Mesenchymal stem cell (in vitro differentiated cells and primary cell): ENCODE data around the gene BCL6B.
A peak's percentile ranks its signal among the peaks of the same experiment; 100 is the strongest.

ENCODE experiments used
- DNase-seq: peaks from one replicate; pipeline ENCODE4 v3.0.0-alpha.2; 2013
- H2AFZ ChIP-seq: one replicate; pipeline ENCODE4 v1.6.1; 2013; ENCODE audit warnings: low read depth, mild to moderate bottlenecking, control low read depth, inconsistent platforms, low read length, moderate library complexity
- H2AK5ac ChIP-seq: 2 replicates; pipeline ENCODE4 v1.6.1; 2013; ENCODE audit warnings: low read length, moderate library complexity, mild to moderate bottlenecking, inconsistent platforms; ENCODE audit not compliant: severe bottlenecking
- H2BK120ac ChIP-seq: one replicate; pipeline ENCODE4 v1.6.1; 2013; ENCODE audit warnings: low read depth, mild to moderate bottlenecking, inconsistent platforms, low read length, moderate library complexity
- H2BK12ac ChIP-seq, 2 experiments: one replicate each; pipeline ENCODE4 v1.6.1; 2013; ENCODE audit warnings: inconsistent platforms in 2 of 2, low read length in 2 of 2, mild to moderate bottlenecking in 2 of 2, moderate library complexity in 2 of 2, control low read depth in 1 of 2
- H2BK15ac ChIP-seq: one replicate; pipeline ENCODE4 v1.6.1; 2013; ENCODE audit warnings: mild to moderate bottlenecking, low read depth, inconsistent platforms; ENCODE audit not compliant: poor library complexity, severe bottlenecking
- H2BK5ac ChIP-seq: 2 replicates; pipeline ENCODE4 v1.6.1; 2013; ENCODE audit warnings: low read depth, mild to moderate bottlenecking, low read length, control low read depth, inconsistent platforms; ENCODE audit not compliant: poor library complexity, severe bottlenecking
- H3K14ac ChIP-seq, 2 experiments: one replicate each; pipeline ENCODE4 v1.6.1; 2013; ENCODE audit warnings: inconsistent platforms in 2 of 2, low read length in 2 of 2, control low read depth in 1 of 2, mild to moderate bottlenecking in 1 of 2, moderate library complexity in 1 of 2
- H3K18ac ChIP-seq, 2 experiments: one replicate each; pipeline ENCODE4 v1.6.1; 2013; ENCODE audit warnings: inconsistent platforms in 2 of 2, low read length in 2 of 2, control low read depth in 1 of 2, low read depth in 1 of 2, mild to moderate bottlenecking in 1 of 2
- H3K23ac ChIP-seq, 2 experiments: one replicate each; pipeline ENCODE4 v1.6.1; 2013; ENCODE audit warnings: inconsistent platforms in 2 of 2, low read length in 2 of 2, mild to moderate bottlenecking in 2 of 2, moderate library complexity in 2 of 2, control low read depth in 1 of 2
- H3K27ac ChIP-seq: 2 replicates; pipeline ENCODE4 v1.5.1; 2013; ENCODE audit warnings: mild to moderate bottlenecking, moderate library complexity, low read length, control low read depth, inconsistent platforms; ENCODE audit not compliant: poor library complexity, severe bottlenecking
- H3K27me3 ChIP-seq, 2 experiments: 2 replicates each; pipeline versions ENCODE4 v1.6.1 to v1.7.0; 2013; ENCODE audit warnings: low read length in 2 of 2, mild to moderate bottlenecking in 2 of 2, moderate library complexity in 2 of 2, control low read depth in 1 of 2, inconsistent platforms in 1 of 2; ENCODE audit not compliant: control insufficient read depth in 1 of 2, insufficient read depth in 1 of 2
- H3K36me3 ChIP-seq, 2 experiments: 2 replicates each; pipeline versions ENCODE4 v1.6.1 to v1.7.0; 2013; ENCODE audit warnings: low read length in 2 of 2, control low read depth in 1 of 2, inconsistent platforms in 1 of 2, low read depth in 1 of 2, mild to moderate bottlenecking in 1 of 2; ENCODE audit not compliant: insufficient read depth in 2 of 2, control insufficient read depth in 1 of 2
- H3K4ac ChIP-seq, 2 experiments: one replicate each; pipeline ENCODE4 v1.6.1; 2013; ENCODE audit warnings: inconsistent platforms in 2 of 2, low read length in 2 of 2, mild to moderate bottlenecking in 2 of 2, moderate library complexity in 2 of 2, control low read depth in 1 of 2, low read depth in 1 of 2
- H3K4me1 ChIP-seq: 2 replicates; pipeline ENCODE4 v1.6.1; 2013; ENCODE audit warnings: low read depth, low read length, control low read depth; ENCODE audit not compliant: control insufficient read depth, insufficient read depth
- H3K4me2 ChIP-seq: 2 replicates; pipeline ENCODE4 v1.6.1; 2013; ENCODE audit warnings: low read length, mild to moderate bottlenecking, inconsistent platforms; ENCODE audit not compliant: poor library complexity, severe bottlenecking
- H3K4me3 ChIP-seq, 2 experiments: 2 replicates each; pipeline versions ENCODE4 v1.5.1 to v1.7.0; 2013; ENCODE audit warnings: low read length in 2 of 2, mild to moderate bottlenecking in 2 of 2, control low read depth in 1 of 2, low read depth in 1 of 2; ENCODE audit not compliant: insufficient read depth in 1 of 2
- H3K79me1 ChIP-seq: replicated peaks from 2 replicates; pipeline ENCODE4 v1.6.1; 2013; ENCODE audit warnings: mild to moderate bottlenecking, control low read depth, low read length, inconsistent platforms; ENCODE audit not compliant: poor library complexity, severe bottlenecking
- H3K9ac ChIP-seq: 2 replicates; pipeline ENCODE4 v1.7.0; 2013; ENCODE audit warnings: mild to moderate bottlenecking, low read length, moderate library complexity
- H3K9me3 ChIP-seq: 2 replicates; pipeline ENCODE4 v1.7.0; 2013; ENCODE audit warnings: mild to moderate bottlenecking, low read length; ENCODE audit not compliant: control insufficient read depth
- H4K8ac ChIP-seq: one replicate; pipeline ENCODE4 v1.6.1; 2013; ENCODE audit warnings: inconsistent platforms, mild to moderate bottlenecking, low read length, moderate library complexity
- H4K91ac ChIP-seq: one replicate; pipeline ENCODE4 v1.6.1; 2013; ENCODE audit warnings: mild to moderate bottlenecking, low read length, inconsistent platforms
- WGBS: methylation state at CpG from one replicate; pipeline ENCODE4 v1.1.7; 2013; ENCODE audit warnings: mixed read lengths; 5-methylcytosine and 5-hydroxymethylcytosine counted together

The BCL6B gene

DNA sequence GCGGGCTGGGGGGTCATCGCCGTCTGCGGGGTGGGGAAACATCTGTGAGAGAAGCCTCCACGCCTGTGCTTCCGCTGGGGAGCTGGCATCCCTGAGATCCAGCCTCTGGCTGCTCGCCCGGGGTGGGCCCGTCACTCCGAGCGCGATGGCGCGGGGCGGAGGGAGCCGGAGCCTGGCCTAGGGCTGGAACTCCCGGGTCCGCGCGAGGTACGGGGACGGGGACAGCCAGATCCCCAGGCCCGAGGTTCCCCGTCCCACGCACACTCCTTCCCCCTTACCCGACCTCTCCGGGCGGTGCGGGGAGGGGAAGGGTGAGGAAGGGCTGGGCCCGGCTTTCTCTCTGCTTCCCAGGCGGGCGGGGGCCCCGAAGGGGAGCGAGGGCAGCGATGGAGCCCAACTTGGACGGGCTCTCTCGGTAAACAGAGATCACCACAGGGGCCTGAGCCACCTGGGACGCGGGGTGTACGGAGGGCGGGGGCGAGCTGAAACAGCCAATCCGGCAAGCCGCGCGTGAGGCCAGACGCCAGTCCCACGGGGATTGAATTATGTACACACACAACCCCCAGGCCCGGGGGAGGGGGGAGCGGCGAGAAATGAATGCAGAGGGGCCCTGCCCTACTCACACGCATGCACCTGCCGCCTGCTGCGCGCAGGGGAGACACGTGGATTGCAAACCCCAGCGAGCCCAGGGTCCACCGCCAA, 20.8 kb downstream of the BCL6B start, which contains the start of gene SLC16A11:
Gene SLC16A11 (minus strand): TSS at position 596 of the 702 bp plus-strand sequence. CDS start 579 bp downstream, at position 17.
- H3K4ac ChIP-seq: peak within 1 kb of the TSS; percentile 1 to 60
- no peak within 1 kb of the TSS for H3K27ac ChIP-seq
- DNase-seq: no peak
- no peak within 1 kb of the TSS for H2BK120ac ChIP-seq
- peak within 1 kb of the TSS in 1 of 2 experiments; percentile 90 for H2BK12ac ChIP-seq
- no peaks in the 10 kb centered on the region for H3K36me3 ChIP-seq
- H2AK5ac ChIP-seq: no peak within 1 kb of the TSS
- H2BK15ac ChIP-seq: peak within 1 kb of the TSS; percentile 84
- peak within 1 kb of the TSS in 1 of 2 experiments; percentile 85 for H3K14ac ChIP-seq
- H3K23ac ChIP-seq: peak within 1 kb of the TSS in 1 of 2 experiments; percentile 34
- peak within 1 kb of the TSS; percentile 92 for H4K91ac ChIP-seq
- H3K18ac ChIP-seq: peak within 1 kb of the TSS; percentile 75 to 88
- H3K4me3 ChIP-seq: peak within 1 kb of the TSS; percentile 37 to 68
- WGBS: 7% methylated on average over 42 of the region's 58 CpGs
- H2AFZ ChIP-seq: peak within 1 kb of the TSS; percentile 87
- peak within 1 kb of the TSS; percentile 92 for H4K8ac ChIP-seq
- H3K27me3 ChIP-seq: peaks cover 46 to 55% of the 10 kb centered on the region in 2 experiments
- no peaks in the 10 kb centered on the region for H3K9me3 ChIP-seq
- no peaks in the 10 kb centered on the region for H3K79me1 ChIP-seq
- H2BK5ac ChIP-seq: no peak within 1 kb of the TSS
- peak within 1 kb of the TSS; percentile 92 for H3K4me2 ChIP-seq
- H3K9ac ChIP-seq: peak within 1 kb of the TSS; percentile 68
- peaks cover 38% of the 10 kb centered on the region for H3K4me1 ChIP-seq

DNA sequence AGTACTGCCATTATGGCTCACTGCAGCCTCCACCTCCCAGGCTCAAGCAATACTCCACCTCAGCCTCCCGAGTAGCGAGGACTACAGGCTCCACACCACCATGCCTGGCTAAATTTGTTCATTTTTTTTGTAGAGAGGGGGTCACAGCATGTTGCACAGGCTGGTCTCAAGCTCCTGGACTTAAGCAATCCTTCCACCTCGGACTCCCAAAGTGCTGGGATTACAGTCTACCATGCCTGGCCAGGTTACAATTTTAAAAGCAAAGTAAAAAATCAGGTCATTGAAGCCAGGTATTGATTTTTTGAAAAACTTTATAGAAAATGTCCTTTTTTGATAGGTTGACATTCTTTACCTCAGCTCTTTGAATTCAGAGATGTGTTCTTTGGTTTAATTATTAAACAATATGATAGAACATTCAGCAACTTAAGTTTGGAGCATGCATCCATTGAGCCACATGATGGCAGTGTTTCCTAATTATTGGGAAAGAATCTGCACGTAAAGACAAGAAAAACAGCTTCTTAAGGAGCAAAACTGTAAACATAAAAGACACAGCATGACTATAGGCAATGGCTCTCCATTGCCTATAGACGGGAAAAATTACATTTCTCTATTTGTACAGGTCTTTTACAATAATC, 22.8 kb downstream of the BCL6B start:
- peak overlapping the region; percentile 30 for H3K4me2 ChIP-seq
- H3K4ac ChIP-seq: no peak overlapping the region
- H2AK5ac ChIP-seq: no peak overlapping the region
- H4K8ac ChIP-seq: no peak overlapping the region
- H3K79me1 ChIP-seq: no peaks in the 10 kb centered on the region
- H2BK15ac ChIP-seq: no peak overlapping the region
- no peaks in the 10 kb centered on the region for H3K36me3 ChIP-seq
- H3K4me1 ChIP-seq: peaks cover 34% of the 10 kb centered on the region
- H2BK120ac ChIP-seq: no peak overlapping the region
- H3K14ac ChIP-seq: no peak overlapping the region
- H4K91ac ChIP-seq: no peak overlapping the region
- no peak overlapping the region for H3K9ac ChIP-seq
- H3K18ac ChIP-seq: no peak overlapping the region
- H2BK12ac ChIP-seq: no peak overlapping the region
- no peak overlapping the region for H3K4me3 ChIP-seq
- H3K23ac ChIP-seq: no peak overlapping the region
- DNase-seq: peak; percentile 85
- no peak overlapping the region for H2BK5ac ChIP-seq
- H3K27ac ChIP-seq: no peak overlapping the region
- H3K27me3 ChIP-seq: peaks cover 46 to 67% of the 10 kb centered on the region in 2 experiments
- H3K9me3 ChIP-seq: no peaks in the 10 kb centered on the region
- no peak overlapping the region for H2AFZ ChIP-seq
- 44% methylated on average over 4 of the region's 5 CpGs for WGBS

DNA sequence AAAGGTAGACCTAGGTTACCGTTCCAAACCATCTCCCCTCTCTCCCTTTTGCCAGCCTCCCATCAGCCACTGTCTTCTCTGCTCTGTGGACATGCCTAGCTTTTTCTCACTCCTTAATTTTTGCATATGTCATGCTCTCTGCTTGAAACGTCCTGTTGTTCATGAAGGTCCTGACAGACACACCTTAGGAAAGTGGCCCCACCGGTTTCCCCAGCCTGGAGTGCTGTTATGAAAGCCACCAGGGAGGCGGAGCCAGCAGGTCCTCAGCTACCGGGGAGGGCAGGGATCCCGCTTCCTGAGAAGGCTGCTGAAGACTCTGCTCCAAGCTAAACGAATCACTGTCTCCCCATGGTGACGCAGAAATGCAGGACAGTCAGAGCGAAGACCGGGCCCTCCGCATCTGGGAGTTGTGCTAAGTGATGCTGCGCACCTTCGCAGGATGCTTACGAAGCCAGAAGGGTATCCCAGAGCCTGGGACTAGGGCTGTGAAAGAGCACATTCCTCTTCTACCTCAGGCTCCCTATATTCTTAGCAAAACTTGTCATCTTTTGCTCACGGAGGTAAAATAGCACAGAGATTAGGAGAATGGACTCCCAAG, 23.4 kb downstream of the BCL6B start:
- peak; percentile 63 for DNase-seq
- H4K91ac ChIP-seq: no peak overlapping the region
- H3K4me2 ChIP-seq: peak overlapping the region; percentile 30
- no peaks in the 10 kb centered on the region for H3K9me3 ChIP-seq
- 15% methylated on average over 15 of the region's 15 CpGs for WGBS
- peaks cover 34% of the 10 kb centered on the region for H3K4me1 ChIP-seq
- no peak overlapping the region for H4K8ac ChIP-seq
- H3K18ac ChIP-seq: no peak overlapping the region
- no peak overlapping the region for H3K23ac ChIP-seq
- H3K27ac ChIP-seq: no peak overlapping the region
- no peak overlapping the region for H2BK5ac ChIP-seq
- no peak overlapping the region for H2BK15ac ChIP-seq
- no peaks in the 10 kb centered on the region for H3K36me3 ChIP-seq
- H3K14ac ChIP-seq: no peak overlapping the region
- H3K4ac ChIP-seq: no peak overlapping the region
- peak overlapping the region in 1 of 2 experiments; percentile 66 for H3K4me3 ChIP-seq
- no peak overlapping the region for H2AK5ac ChIP-seq
- H2BK12ac ChIP-seq: no peak overlapping the region
- peaks cover 50 to 71% of the 10 kb centered on the region in 2 experiments for H3K27me3 ChIP-seq
- H2BK120ac ChIP-seq: no peak overlapping the region
- H2AFZ ChIP-seq: no peak overlapping the region
- peak overlapping the region; percentile 41 for H3K9ac ChIP-seq
- no peaks in the 10 kb centered on the region for H3K79me1 ChIP-seq
